GM19193 (cell line): ENCODE measurements around the gene APOB.

Experiments
- POLR2A ChIP-seq: IDR thresholded peaks from 4 replicates; pipeline ENCODE4 v1.6.1; 2011; ENCODE audit not compliant: insufficient read depth, insufficient read length; ENCODE audit errors: extremely low read depth

Gene APOB

DNA sequence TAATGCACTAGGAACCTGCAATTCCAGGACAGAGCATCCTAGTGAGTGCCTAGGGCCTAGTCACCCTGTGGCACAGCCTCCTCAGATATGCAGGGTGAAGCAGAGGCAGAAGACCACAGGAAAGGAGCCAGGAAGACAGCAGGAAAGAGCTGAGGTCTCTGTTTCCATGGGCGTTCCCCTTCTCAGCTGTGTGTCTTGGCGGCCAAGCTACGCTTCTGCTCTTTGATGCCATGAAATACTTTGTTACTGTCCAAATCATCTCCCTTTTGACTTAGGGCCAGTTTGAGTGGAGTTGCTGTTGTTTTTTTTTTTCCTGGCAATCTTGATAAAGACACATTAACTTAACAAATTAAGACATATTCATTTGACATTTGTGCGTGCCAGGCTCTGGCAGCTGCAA is 67.3 kb downstream of the APOB start:
- no peak for TF ChIP-seq POLR2A

GRCh38 chr2:20972792-20973565 is 70.9 kb downstream of the APOB start:
- TF ChIP-seq POLR2A: no peak

GRCh38 chr2:20972110-20972509 is 71.8 kb downstream of the APOB start:
- no peak for TF ChIP-seq POLR2A

GRCh38 chr2:20970068-20970467 is 73.8 kb downstream of the APOB start:
- no peak for TF ChIP-seq POLR2A

- no peak for TF ChIP-seq POLR2A
Observed at GRCh38 chr2:20966061-20966595, 77.7 kb downstream of the APOB start.

DNA sequence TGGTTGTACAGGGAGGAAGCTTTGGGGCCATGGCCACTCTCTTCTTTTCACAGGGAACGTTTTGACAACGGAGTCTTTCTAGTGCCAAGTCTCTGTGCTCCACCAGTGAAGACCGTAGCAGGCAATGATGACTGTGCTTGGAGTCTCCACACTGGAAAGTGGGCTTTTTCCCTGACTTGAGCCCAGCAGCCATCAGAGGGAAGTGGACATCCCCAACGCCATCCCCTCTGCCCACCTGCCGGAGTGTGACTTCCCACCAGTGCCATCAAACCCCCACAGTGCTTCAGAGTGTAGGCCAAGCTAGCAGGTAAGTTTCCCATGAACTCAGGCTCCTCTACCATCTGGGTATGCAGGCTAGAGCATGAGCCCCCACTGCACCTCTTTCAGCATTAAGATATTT is 78.7 kb downstream of the APOB start:
- no peak for TF ChIP-seq POLR2A

DNA sequence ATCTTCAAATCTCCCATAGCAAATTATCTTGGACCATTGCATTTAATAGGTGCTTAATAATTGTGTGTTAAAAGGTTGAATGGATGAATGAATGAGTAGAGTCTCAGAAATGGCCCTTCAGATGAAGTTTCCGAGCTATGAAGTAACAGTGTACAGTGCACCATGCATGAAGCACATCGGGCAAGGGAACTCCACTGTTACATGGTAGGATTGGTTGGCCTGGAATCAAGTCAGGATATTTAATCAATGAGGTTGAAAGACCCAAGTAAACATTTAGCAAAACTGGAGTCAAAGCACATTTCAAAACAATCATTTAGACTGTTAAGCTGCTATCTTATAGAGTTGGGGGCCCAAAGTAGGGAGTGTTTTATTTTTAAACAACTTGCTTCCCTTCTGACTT is 80.0 kb downstream of the APOB start:
- TF ChIP-seq POLR2A: no peak

GRCh38 chr2:20962939-20963557 is 80.8 kb downstream of the APOB start:
- TF ChIP-seq POLR2A: no peak

GRCh38 chr2:20961858-20962257 is 82.0 kb downstream of the APOB start:
- no peak for TF ChIP-seq POLR2A

DNA sequence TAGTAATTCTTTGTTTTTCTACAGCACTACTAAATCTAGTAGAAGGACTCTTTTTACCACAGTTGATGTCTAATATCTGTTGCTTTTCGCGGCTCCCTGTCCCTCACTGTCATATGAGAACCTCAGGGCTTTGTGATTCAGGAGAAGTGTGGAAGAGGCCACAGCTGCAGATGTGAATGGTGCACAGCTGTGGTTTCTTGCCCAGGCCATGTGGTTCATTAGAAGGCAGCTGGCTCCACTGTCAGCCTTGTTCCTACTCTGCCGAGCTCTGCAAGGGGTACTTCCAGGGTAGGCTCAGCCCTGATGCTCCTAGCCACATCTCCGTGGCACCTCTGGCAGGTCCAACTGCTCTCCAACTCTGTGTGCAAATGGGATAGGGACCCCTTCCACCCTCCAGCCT is 83.9 kb downstream of the APOB start:
- TF ChIP-seq POLR2A: no peak

DNA sequence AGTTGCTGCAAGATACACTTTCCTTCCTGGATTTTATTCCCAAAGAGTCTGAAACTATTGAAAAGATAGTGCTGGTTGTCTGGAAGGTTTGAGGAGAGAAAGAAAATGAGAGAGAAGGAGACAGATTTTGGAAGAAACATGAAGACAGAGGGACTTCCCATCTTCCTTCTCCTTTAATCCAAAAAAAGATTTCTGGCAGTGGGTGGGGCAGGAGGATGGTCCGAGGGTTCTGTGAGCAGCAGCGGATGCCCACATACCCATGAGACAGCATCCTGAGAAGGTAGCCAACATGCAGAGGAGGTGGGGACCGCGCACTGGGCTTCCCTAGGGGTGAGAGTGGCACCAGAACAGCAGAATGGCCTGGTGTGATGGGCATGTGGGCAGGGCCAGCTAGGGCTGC is 84.6 kb downstream of the APOB start:
- no peak for TF ChIP-seq POLR2A

DNA sequence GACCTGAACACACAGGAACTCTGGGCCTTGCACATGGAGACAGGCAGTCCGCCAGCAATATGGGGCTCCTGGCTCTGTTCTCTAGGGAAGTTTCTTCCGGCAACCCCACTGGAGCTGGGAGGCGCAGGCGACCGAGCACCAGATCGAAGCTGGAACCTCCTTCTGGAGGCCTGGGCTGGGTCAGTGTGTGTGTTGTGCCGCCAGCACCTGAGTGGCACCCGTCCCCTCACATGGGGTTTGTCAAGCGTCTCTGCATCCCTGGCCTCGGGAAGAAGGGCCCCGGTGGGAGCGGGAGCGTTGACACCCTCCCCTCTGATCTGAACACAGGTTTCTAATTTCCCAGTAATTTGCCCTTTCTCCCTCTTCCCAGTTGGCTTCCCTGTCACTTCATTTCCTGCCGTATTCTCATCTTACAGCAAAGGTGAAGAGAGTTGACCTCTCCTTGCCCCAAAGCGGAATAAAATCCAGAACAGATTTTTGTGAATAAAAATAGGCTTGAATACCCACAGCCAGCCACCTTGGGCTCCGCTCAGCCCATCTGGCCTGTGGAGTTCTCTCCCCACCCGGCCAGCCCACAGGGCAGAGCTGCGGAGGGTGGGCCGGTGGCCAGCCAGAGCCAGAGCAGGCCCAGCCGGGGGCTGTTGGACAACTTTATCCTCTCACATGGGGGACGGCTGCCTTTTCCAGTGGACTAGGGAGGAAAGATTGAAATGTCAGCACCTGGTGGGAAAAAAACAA is 85.9 kb downstream of the APOB start:
- TF ChIP-seq POLR2A: no peak

DNA sequence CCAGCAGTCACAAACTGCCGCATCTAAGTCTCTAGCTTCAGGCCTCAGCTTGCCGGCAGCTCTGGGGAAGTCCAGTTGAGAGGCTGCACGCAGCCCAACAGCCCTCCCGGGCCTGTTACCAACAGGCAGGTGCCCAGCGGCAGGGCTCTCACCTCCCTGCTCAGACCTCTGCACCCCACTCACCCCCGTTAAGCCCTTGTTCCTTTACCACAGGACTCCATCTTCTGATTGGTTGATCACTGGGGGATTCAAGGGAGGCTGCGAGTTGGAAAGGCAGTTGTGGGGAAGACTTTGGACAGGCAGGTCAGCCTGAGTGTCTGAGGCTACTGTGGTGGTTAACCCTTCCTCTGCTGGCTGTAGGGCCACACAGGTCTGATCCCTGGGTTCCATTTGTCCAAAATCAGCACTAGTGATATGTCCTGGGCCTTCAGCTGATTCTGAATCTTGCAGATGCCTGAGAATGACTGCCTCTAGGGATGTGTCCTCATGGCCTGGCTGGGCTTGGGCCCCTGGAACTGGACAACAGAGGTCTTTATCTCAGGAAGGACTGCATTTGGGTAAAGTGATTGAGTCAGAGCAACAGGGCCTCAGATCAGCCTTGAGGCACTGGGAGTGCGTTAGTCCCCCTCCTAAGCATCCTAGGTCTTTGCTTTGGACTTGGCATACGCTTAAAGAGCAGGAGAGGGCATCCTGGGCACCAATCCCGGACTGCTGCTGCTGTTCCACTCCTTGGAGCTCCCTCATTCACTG is 88.4 kb downstream of the APOB start:
- no peak for TF ChIP-seq POLR2A

- TF ChIP-seq POLR2A: no peak
Observed at GRCh38 chr2:20953146-20953824, 90.6 kb downstream of the APOB start.
